Activated naive CD8-positive, alpha-beta T cell treated with anti-CD3 and anti-CD28 coated beads, Interleukin-2, amount 10 ng/mL, durations not matched to agents 7 days and 5 days (primary cell): ENCODE measurements around the gene PCNX1. TPM values are rescaled to one million over a fixed set of nuclear protein-coding genes. Genes with fewer than 3 reads are reported as not detected.
"Not testable (repeated sequence)": the region's sequence is repeated elsewhere in the genome, so short reads cannot be mapped to it uniquely, and the experiment has no call there.

Source experiments
- ATAC-seq: fragments of 150-1000 bp; cut with Tn5 transposase; one replicate; pipeline ENCODE4 v1.10.0; 2021; ENCODE audit warnings: low read depth, moderate library complexity
- POLR2A ChIA-PET: fragments of 350-600 bp; sonication (Branson Sonifier 250); formaldehyde crosslinking; loops from one replicate; lab custom pipeline; 2021; ENCODE audit warnings: antibody characterized with exemption; lab: Charles Lee
- DNase-seq: peaks from one replicate; pipeline ENCODE4 v3.0.0; 2021
- H3K27ac Mint-ChIP-seq: one replicate; pipeline ENCODE4 v1.8.0; 2022; ENCODE audit warnings: mild to moderate bottlenecking, mixed read lengths
- H3K27me3 Mint-ChIP-seq: one replicate; pipeline ENCODE4 v1.8.0; 2022; ENCODE audit warnings: mild to moderate bottlenecking, moderate library complexity, mixed read lengths
- H3K36me3 Mint-ChIP-seq: one replicate; pipeline ENCODE4 v1.8.0; 2021; ENCODE audit warnings: mild to moderate bottlenecking, mixed read lengths
- H3K4me1 Mint-ChIP-seq: one replicate; pipeline ENCODE4 v1.8.0; 2021; ENCODE audit warnings: mixed read lengths
- H3K4me3 Mint-ChIP-seq: one replicate; pipeline ENCODE4 v1.8.0; 2022; ENCODE audit warnings: mild to moderate bottlenecking, moderate library complexity, mixed read lengths
- H3K9me3 Mint-ChIP-seq: one replicate; pipeline ENCODE4 v1.8.0; 2021; ENCODE audit warnings: mixed read lengths
- total RNA-seq, 2 experiments: library from RNA; stranded (reverse); gene quantifications; one replicate each; pipeline ENCODE4 v1.2.3, GENCODE V29; 2021

PCNX1 gene
- total RNA-seq, 2 experiments from 2014 or later = 80.0 to 93.0 TPM

- peaks cover 3% of the 10 kb centered on the region for H3K4me1 Mint-ChIP-seq
- no peak overlapping the region for H3K4me3 Mint-ChIP-seq
- no peaks in the 10 kb centered on the region for H3K27me3 Mint-ChIP-seq
- peaks cover 5% of the 10 kb centered on the region for H3K9me3 Mint-ChIP-seq
- peaks cover 66% of the 10 kb centered on the region for H3K36me3 Mint-ChIP-seq
- DNase-seq (no peak), ATAC-seq (no peak)
- POLR2A ChIA-PET = no interaction called here
- no peak overlapping the region for H3K27ac Mint-ChIP-seq
These were observed 154.2 kb downstream of the PCNX1 start for GRCh38 chr14:71061458-71061857.

DNA sequence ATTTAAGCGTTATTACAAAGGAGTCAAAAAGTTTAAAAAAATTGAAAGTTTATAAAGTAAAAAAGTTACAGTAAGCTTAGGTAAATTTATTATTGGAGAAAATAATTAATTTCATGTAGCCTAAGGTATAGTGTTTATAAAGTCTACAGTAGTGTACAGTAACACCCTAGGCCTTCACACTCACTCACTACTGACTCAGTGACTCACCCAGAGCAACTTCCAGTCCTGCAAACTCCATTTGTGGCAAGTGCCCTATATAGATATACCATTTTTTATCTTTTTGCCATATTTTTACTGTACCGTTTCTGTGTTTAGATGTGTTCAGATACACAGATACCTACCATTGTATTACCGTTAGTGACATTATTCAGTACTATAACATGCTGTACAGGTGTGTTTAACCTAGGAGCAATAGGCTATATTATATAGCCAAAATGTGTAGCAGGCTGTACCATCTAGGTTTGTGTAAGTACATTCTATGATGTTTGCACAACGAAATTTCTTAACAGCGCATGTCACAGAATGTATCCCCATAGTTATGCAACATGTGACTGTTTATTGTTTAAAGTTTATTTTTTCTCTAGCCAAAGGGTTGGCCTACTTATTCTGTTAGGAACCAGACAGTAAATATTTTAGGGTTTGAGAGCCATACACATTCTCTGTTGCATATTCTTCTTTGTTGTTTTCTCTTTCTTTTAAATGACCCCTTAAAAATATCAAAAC lies 155.5 kb downstream of the PCNX1 start:
- ATAC-seq (no peak), DNase-seq (no peak)
- no peaks in the 10 kb centered on the region for H3K27me3 Mint-ChIP-seq
- peaks cover 74% of the 10 kb centered on the region for H3K36me3 Mint-ChIP-seq
- H3K27ac Mint-ChIP-seq = no peak overlapping the region
- POLR2A ChIA-PET = no interaction called here
- H3K4me1 Mint-ChIP-seq = peaks cover 3% of the 10 kb centered on the region
- no peak overlapping the region for H3K4me3 Mint-ChIP-seq
- H3K9me3 Mint-ChIP-seq = peaks cover 5% of the 10 kb centered on the region

- no peaks in the 10 kb centered on the region for H3K27me3 Mint-ChIP-seq
- ATAC-seq (no peak), DNase-seq (no peak)
- POLR2A ChIA-PET = no interaction called here
- H3K36me3 Mint-ChIP-seq = peaks cover 69% of the 10 kb centered on the region
- peaks cover 5% of the 10 kb centered on the region for H3K9me3 Mint-ChIP-seq
- H3K4me3 Mint-ChIP-seq = no peak overlapping the region
- no peak overlapping the region for H3K27ac Mint-ChIP-seq
- peaks cover 3% of the 10 kb centered on the region for H3K4me1 Mint-ChIP-seq
These were observed 156.1 kb downstream of the PCNX1 start for GRCh38 chr14:71063351-71063750.

DNA sequence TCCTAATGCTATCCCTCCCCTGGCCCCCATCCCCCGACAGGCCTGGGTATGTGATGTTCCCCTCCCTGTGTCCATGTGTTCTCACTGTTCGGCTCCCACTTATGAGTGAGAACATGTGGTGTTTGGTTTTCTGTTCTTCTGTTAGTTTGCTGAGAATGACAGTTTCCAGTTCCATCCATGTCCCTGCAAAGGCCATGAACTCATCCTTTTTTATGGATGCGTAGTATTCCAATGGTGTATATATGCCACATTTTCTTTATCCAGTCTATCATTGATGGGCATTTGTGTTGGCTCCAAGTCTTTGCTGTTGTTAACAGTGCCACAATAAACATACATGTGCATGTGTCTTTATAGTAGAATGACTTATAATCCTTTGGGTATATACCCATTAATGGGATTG lies 157.5 kb downstream of the PCNX1 start:
- H3K27ac Mint-ChIP-seq, H3K27me3 Mint-ChIP-seq, H3K9me3 Mint-ChIP-seq, H3K4me1 Mint-ChIP-seq, POLR2A ChIA-PET, H3K4me3 Mint-ChIP-seq, DNase-seq, ATAC-seq: not testable (repeated sequence)
- peaks cover 68% of the 10 kb centered on the region for H3K36me3 Mint-ChIP-seq

DNA sequence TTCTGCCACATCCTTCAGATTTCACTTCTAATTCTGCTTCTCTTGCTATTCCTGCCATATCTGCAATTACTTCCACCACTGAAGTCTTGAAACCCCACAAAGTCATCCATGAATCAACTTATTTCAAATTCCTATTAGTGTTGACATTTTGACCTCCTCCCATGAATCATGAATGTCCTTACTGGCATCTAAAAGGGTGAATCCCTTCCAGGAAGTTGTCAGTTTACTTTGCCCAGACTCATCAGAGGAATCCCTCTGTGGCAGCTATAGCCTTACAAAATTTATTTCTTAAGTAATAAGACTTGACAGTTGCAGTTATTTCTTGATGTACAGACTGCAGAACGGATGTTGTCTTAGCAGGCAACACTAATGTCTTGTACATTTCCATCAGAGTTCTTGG lies 162.9 kb downstream of the PCNX1 start:
- ATAC-seq (no peak), DNase-seq (no peak)
- no peaks in the 10 kb centered on the region for H3K27me3 Mint-ChIP-seq
- H3K36me3 Mint-ChIP-seq = peaks cover 64% of the 10 kb centered on the region
- no peak overlapping the region for H3K4me3 Mint-ChIP-seq
- H3K9me3 Mint-ChIP-seq = peaks cover 6% of the 10 kb centered on the region
- peaks cover 10% of the 10 kb centered on the region for H3K4me1 Mint-ChIP-seq
- POLR2A ChIA-PET = no interaction called here
- no peak overlapping the region for H3K27ac Mint-ChIP-seq

GRCh38 chr14:71071042-71071441 lies 163.8 kb downstream of the PCNX1 start:
- peaks cover 2% of the 10 kb centered on the region for H3K9me3 Mint-ChIP-seq
- no peak overlapping the region for H3K4me3 Mint-ChIP-seq
- H3K36me3 Mint-ChIP-seq = peaks cover 59% of the 10 kb centered on the region
- no peak for DNase-seq
- ATAC-seq = no peak
- POLR2A ChIA-PET = no interaction called here
- H3K4me1 Mint-ChIP-seq = peaks cover 11% of the 10 kb centered on the region
- no peaks in the 10 kb centered on the region for H3K27me3 Mint-ChIP-seq
- H3K27ac Mint-ChIP-seq = no peak overlapping the region

- Mint-ChIP-seq H3K4me3 (no peak overlapping the region), H3K27ac (peak overlapping the region; percentile 54), H3K36me3 (peaks cover 74% of the 10 kb centered on the region), H3K4me1 (peaks cover 14% of the 10 kb centered on the region), H3K9me3 (peaks cover 13% of the 10 kb centered on the region), H3K27me3 (no peaks in the 10 kb centered on the region)
- DNase-seq (no peak), ATAC-seq (no peak)
- POLR2A ChIA-PET = no interaction called here
These were observed 169.3 kb downstream of the PCNX1 start for GRCh38 chr14:71076462-71077092.

- Mint-ChIP-seq H3K4me1 (peaks cover 13% of the 10 kb centered on the region), H3K27ac (no peak overlapping the region), H3K27me3 (no peaks in the 10 kb centered on the region), H3K9me3 (peaks cover 11% of the 10 kb centered on the region), H3K4me3 (no peak overlapping the region), H3K36me3 (peaks cover 77% of the 10 kb centered on the region)
- no peak for DNase-seq
- ATAC-seq = no peak
- POLR2A ChIA-PET = no interaction called here
These were observed 171.2 kb downstream of the PCNX1 start for GRCh38 chr14:71078500-71078899.

DNA sequence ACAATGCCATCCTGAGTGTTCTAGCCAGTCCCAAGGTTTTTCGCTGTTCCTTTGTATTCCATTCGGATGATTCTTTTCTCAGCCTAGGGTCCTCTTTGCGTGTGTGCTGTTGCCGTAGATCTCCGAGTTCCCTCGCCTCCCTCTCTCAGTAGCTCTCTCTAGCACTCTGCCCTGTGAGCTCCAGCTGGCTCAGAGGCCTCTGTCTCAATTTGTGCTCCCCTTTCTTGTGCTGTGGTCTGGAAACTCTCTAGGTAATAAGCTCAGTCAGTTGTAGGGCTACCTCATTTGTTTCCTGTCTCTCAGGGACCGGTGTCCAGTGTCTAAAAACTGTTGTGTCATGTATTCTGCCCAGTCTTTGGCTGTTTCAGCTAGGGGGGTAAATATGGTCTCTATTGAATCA lies 179.3 kb downstream of the PCNX1 start:
- Mint-ChIP-seq H3K27me3 (no peaks in the 10 kb centered on the region), H3K9me3 (no peaks in the 10 kb centered on the region), H3K4me3 (no peak overlapping the region), H3K36me3 (peaks cover 48% of the 10 kb centered on the region), H3K4me1 (peaks cover 2% of the 10 kb centered on the region), H3K27ac (no peak overlapping the region)
- ATAC-seq (no peak), DNase-seq (no peak)
- POLR2A ChIA-PET = no interaction called here

GRCh38 chr14:71089971-71090370 lies 182.7 kb downstream of the PCNX1 start:
- DNase-seq = no peak
- Mint-ChIP-seq H3K4me1 (peaks cover 3% of the 10 kb centered on the region), H3K27ac (no peak overlapping the region), H3K9me3 (peaks cover 2% of the 10 kb centered on the region), H3K4me3 (no peak overlapping the region), H3K27me3 (no peaks in the 10 kb centered on the region), H3K36me3 (peaks cover 59% of the 10 kb centered on the region)
- POLR2A ChIA-PET = no interaction called here
- no peak for ATAC-seq

DNA sequence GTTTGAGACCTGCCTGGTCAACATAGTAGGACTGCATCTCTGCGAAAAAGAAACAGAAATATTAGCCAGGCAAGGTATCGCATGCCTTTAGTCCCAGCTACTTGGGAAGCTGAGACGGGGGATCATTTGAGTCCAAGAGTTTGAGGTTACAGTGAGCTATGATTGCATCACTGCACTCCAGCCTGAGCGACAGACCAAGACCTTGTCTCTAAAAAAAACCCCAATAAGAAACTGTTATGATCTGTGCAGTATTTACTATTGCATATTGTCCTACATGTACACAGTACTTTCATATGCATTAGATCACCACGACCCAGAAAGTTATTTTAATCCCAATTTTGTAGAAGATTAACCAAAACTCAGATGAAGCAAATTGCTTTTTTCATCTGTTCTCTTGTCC lies 187.5 kb downstream of the PCNX1 start:
- no peak for ATAC-seq
- DNase-seq = no peak
- Mint-ChIP-seq H3K9me3 (peaks cover 6% of the 10 kb centered on the region), H3K27me3 (no peaks in the 10 kb centered on the region), H3K27ac (no peak overlapping the region), H3K36me3 (peaks cover 68% of the 10 kb centered on the region), H3K4me1 (peaks cover 3% of the 10 kb centered on the region), H3K4me3 (no peak overlapping the region)
- POLR2A ChIA-PET = no interaction called here

- no peak overlapping the region for H3K27ac Mint-ChIP-seq
- H3K36me3 Mint-ChIP-seq = peaks cover 55% of the 10 kb centered on the region
- H3K9me3 Mint-ChIP-seq = peaks cover 6% of the 10 kb centered on the region
- no peak for DNase-seq
- H3K27me3 Mint-ChIP-seq = no peaks in the 10 kb centered on the region
- H3K4me3 Mint-ChIP-seq = no peak overlapping the region
- no peak for ATAC-seq
- H3K4me1 Mint-ChIP-seq = peaks cover 3% of the 10 kb centered on the region
- POLR2A ChIA-PET = no interaction called here
These were observed 189.7 kb downstream of the PCNX1 start for GRCh38 chr14:71096947-71097346.

- POLR2A ChIA-PET = no interaction called here
- H3K4me1 Mint-ChIP-seq = peaks cover 2% of the 10 kb centered on the region
- DNase-seq (no peak), ATAC-seq (no peak)
- H3K36me3 Mint-ChIP-seq = peaks cover 15% of the 10 kb centered on the region
- no peak overlapping the region for H3K4me3 Mint-ChIP-seq
- H3K27ac Mint-ChIP-seq = no peak overlapping the region
- H3K27me3 Mint-ChIP-seq = no peaks in the 10 kb centered on the region
- no peaks in the 10 kb centered on the region for H3K9me3 Mint-ChIP-seq
These were observed 196.6 kb downstream of the PCNX1 start for GRCh38 chr14:71103662-71104484.
